ENCODE data around the gene NXNL2.

DNA sequence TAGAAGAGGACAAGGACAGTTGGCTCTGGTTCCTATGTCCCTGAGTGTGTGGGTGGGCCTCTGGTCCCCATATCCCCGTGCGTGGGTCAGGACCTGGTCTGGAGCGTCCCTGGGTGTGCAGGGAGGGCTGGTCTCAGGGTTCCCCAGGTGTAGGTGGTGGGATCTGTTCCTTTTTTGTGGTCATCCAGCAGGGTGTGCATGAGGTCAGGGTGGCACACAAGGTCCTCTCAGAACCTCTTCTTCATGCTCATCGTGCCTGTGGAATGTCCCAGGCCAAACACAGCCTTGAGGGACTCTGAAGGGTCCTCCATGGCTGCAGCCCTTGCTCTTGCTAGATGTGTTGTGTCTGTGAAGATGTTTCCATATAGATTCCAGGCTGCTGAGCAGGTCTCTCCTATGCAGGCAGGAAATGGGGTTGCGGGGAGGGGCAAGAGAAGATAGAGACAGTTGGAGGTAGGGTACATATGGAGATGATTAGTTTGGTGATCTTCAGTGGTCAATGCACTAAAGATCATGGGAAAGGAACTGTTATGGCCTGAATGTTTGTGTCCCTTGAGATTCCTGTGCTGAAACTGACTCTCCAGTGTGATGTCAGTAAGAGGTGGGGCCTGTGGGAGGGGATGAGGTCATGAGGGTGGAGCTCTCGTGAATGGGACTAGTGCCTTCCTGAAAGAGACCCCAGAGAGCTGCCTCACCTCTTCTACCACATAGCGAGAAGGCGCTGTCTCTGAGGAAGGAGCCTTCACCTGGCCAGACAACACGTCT lies 53.1 kb downstream of the NXNL2 start:
- TF ChIP-seq, protein P1, sequence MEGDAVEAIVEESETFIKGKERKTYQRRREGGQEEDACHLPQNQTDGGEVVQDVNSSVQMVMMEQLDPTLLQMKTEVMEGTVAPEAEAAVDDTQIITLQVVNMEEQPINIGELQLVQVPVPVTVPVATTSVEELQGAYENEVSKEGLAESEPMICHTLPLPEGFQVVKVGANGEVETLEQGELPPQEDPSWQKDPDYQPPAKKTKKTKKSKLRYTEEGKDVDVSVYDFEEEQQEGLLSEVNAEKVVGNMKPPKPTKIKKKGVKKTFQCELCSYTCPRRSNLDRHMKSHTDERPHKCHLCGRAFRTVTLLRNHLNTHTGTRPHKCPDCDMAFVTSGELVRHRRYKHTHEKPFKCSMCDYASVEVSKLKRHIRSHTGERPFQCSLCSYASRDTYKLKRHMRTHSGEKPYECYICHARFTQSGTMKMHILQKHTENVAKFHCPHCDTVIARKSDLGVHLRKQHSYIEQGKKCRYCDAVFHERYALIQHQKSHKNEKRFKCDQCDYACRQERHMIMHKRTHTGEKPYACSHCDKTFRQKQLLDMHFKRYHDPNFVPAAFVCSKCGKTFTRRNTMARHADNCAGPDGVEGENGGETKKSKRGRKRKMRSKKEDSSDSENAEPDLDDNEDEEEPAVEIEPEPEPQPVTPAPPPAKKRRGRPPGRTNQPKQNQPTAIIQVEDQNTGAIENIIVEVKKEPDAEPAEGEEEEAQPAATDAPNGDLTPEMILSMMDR (IDR thresholded peaks at IDR 0.05) = no peak
- TF ChIP-seq POLR2A (IDR thresholded peaks at IDR 0.05) = no peak

Data from Peyer's patch (tissue), 4 donors.